Gastroesophageal sphincter (tissue), 4 donors: ENCODE measurements around the gene DYSF. TPM values are rescaled to one million over a fixed set of nuclear protein-coding genes. Genes with fewer than 3 reads are reported as not detected.
A peak's percentile ranks its signal among the peaks of the same experiment; 100 is the strongest.

Experiments
- ATAC-seq: fragments of 150-250 bp; one replicate; pipeline ENCODE4 v1.9.1; 2016; ENCODE audit warnings: mild to moderate bottlenecking, moderate library complexity
- H3K27ac ChIP-seq, 4 donors: fragments of 200-600 bp; sonication (generic) in 3 of 4; 1 replicate in 3 of 4; 2 replicates in 1 of 4; pipeline ENCODE4 v1.5.1; 2016 to 2019
- H3K27me3 ChIP-seq: fragments of 200-600 bp; sonication (generic); one replicate; pipeline ENCODE4 v1.5.1; 2019
- H3K36me3 ChIP-seq, 2 donors: fragments of 200-600 bp; sonication (generic); one replicate each; pipeline ENCODE4 v1.5.1; 2019; ENCODE audit warnings: control low read depth in 1 of 2
- H3K4me1 ChIP-seq, 3 donors: fragments of 200-600 bp; sonication (generic); 1 replicate in 2 of 3; 2 replicates in 1 of 3; pipeline ENCODE4 v1.5.1; 2016 to 2019; ENCODE audit warnings: control low read depth in 2 of 3
- H3K4me3 ChIP-seq, 2 donors: fragments of 200-600 bp; sonication (generic); one replicate each; pipeline ENCODE4 v1.5.1; 2019; ENCODE audit warnings: mild to moderate bottlenecking in 1 of 2, moderate library complexity in 1 of 2
- H3K9me3 ChIP-seq, 3 donors: fragments of 200-600 bp; sonication (generic); one replicate each; pipeline ENCODE4 v1.5.1; 2017 to 2019; ENCODE audit warnings: control low read depth in 2 of 3
- CTCF ChIP-seq, 4 experiments: fragments of 200-600 bp in 2 of 4; fragments of 450-650 bp in 2 of 4; sonication (generic) in 1 of 4; IDR thresholded peaks; one replicate each; pipeline ENCODE4 v1.5.1; 2017 to 2019; ENCODE audit warnings: antibody characterized with exemption in 4 of 4, mild to moderate bottlenecking in 2 of 4, moderate library complexity in 2 of 4
- EP300 ChIP-seq: sonication (generic); formaldehyde crosslinking; IDR thresholded peaks from one replicate; pipeline ENCODE4 v1.6.1; 2017; ENCODE audit warnings: antibody characterized with exemption, mild to moderate bottlenecking
- POLR2A ChIP-seq, 2 donors: fragments of 450-650 bp; IDR thresholded peaks; one replicate each; pipeline ENCODE4 v1.6.1; 2017; ENCODE audit warnings: antibody characterized with exemption in 2 of 2, mild to moderate bottlenecking in 2 of 2, moderate library complexity in 1 of 2
- POLR2AphosphoS5 ChIP-seq: sonication (generic); formaldehyde crosslinking; IDR thresholded peaks from one replicate; pipeline ENCODE4 v1.6.1; 2017; ENCODE audit warnings: antibody characterized with exemption
- WGBS, 2 donors: methylation state at CpG; one replicate each; pipeline ENCODE4 v1.1.5; 2018; ENCODE audit warnings: low coverage in 1 of 2; 5-methylcytosine and 5-hydroxymethylcytosine counted together
- total RNA-seq, 4 donors: library from RNA; depleted of rRNA; stranded (reverse); fragments of >200 nt; gene quantifications; one replicate each; pipeline ENCODE4 v1.1.0, GENCODE V29; 2016

Gene DYSF
- total RNA-seq, 4 donors from 2014 or later = 11.0 to 50.1 (median 17.4) TPM

GRCh38 chr2:71612581-71613402 lies 159.4 kb downstream of the DYSF start:
- H3K4me1 ChIP-seq = peaks cover 0 to 27% (median 3%) of the 10 kb centered on the region in 3 donors
- no peaks in the 10 kb centered on the region for H3K9me3 ChIP-seq
- WGBS, 2 donors = 67 to 94% methylated on average over 3 to 4 of the region's 17 CpGs
- H3K36me3 ChIP-seq = peaks cover 0 to 32% of the 10 kb centered on the region in 2 donors
- no peak overlapping the region for H3K27ac ChIP-seq
- no peak for ATAC-seq
- H3K4me3 ChIP-seq = no peak overlapping the region
- no peak for TF ChIP-seq POLR2AphosphoS5
- TF ChIP-seq POLR2A (IDR thresholded peaks at IDR 0.05) = no peak
- TF ChIP-seq EP300 = no peak
- no peak for TF ChIP-seq CTCF (IDR thresholded peaks at IDR 0.05)
- no peaks in the 10 kb centered on the region for H3K27me3 ChIP-seq

- 80 to 100% methylated on average over 1 of the region's 3 CpGs for WGBS, 2 donors
- TF ChIP-seq POLR2AphosphoS5 (no peak), CTCF (IDR thresholded peaks at IDR 0.05) (no peak), EP300 (no peak), POLR2A (IDR thresholded peaks at IDR 0.05) (no peak)
- Histone ChIP-seq H3K4me3 (no peak overlapping the region), H3K27ac (peak overlapping the region in 2 of 4 donors; percentile 63 to 68), H3K4me1 (peaks cover 0 to 27% (median 3%) of the 10 kb centered on the region in 3 donors), H3K36me3 (peaks cover 0 to 28% of the 10 kb centered on the region in 2 donors), H3K9me3 (no peaks in the 10 kb centered on the region), H3K27me3 (no peaks in the 10 kb centered on the region)
- ATAC-seq = no peak
Measured at GRCh38 chr2:71613403-71613952, 160.1 kb downstream of the DYSF start.

GRCh38 chr2:71613953-71614925 lies 160.9 kb downstream of the DYSF start:
- Histone ChIP-seq H3K9me3 (no peaks in the 10 kb centered on the region), H3K4me1 (peaks cover 0 to 27% (median 3%) of the 10 kb centered on the region in 3 donors), H3K36me3 (peaks cover 0 to 24% of the 10 kb centered on the region in 2 donors), H3K4me3 (no peak overlapping the region), H3K27me3 (no peaks in the 10 kb centered on the region), H3K27ac (peak overlapping the region in 3 of 4 donors; percentile 63 to 68 (median 68))
- ATAC-seq = no peak
- TF ChIP-seq EP300 (no peak), POLR2AphosphoS5 (no peak), POLR2A (IDR thresholded peaks at IDR 0.05) (no peak), CTCF (IDR thresholded peaks at IDR 0.05) (no peak)
- WGBS, 2 donors = 60 to 95% methylated on average over 1 to 3 of the region's 8 CpGs

GRCh38 chr2:71614976-71615766 lies 161.8 kb downstream of the DYSF start:
- peak; percentile 70 for ATAC-seq
- no peaks in the 10 kb centered on the region for H3K9me3 ChIP-seq
- H3K27ac ChIP-seq = peak overlapping the region in 3 of 4 donors; percentile 63 to 68 (median 68)
- no peak for TF ChIP-seq EP300
- TF ChIP-seq POLR2AphosphoS5 = peak; percentile 39
- peak in 1 of 4 experiments; percentile 2 for TF ChIP-seq CTCF (IDR thresholded peaks at IDR 0.05)
- no peak for TF ChIP-seq POLR2A (IDR thresholded peaks at IDR 0.05)
- peaks cover 0 to 27% (median 3%) of the 10 kb centered on the region in 3 donors for H3K4me1 ChIP-seq
- peaks cover 0 to 24% of the 10 kb centered on the region in 2 donors for H3K36me3 ChIP-seq
- no peak overlapping the region for H3K4me3 ChIP-seq
- WGBS, 2 donors = no CpG with 5 or more reads among the region's 9 CpGs
- H3K27me3 ChIP-seq = no peaks in the 10 kb centered on the region
